H1 (cell line): Measurements from ENCODE around the gene GYS2. TPM values are rescaled to one million over a fixed set of nuclear protein-coding genes. Genes with fewer than 3 reads are reported as not detected.

Experiments
- CBX5 ChIP-seq: fragments of 300-800, 300-1000 bp; sonication (generic); IDR thresholded peaks from 2 replicates; pipeline ENCODE4 v1.7.1; 2016; ENCODE audit warnings: antibody characterized with exemption, low read length, low read depth
- CHD7 ChIP-seq: fragments of 300-600 bp; sonication (generic); IDR thresholded peaks from 2 replicates; pipeline ENCODE4 v1.7.1; 2012; ENCODE audit warnings: low read length, moderate library complexity, mild to moderate bottlenecking, inconsistent platforms; ENCODE audit not compliant: insufficient replicate concordance
- RAD21 ChIP-seq, 2 experiments: IDR thresholded peaks in 1 of 2; conservative IDR thresholded peaks in 1 of 2; 2 replicates each; pipeline ENCODE4 v1.6.1; 2011; ENCODE audit warnings: low read depth in 2 of 2, low read length in 2 of 2, improper control_type of control experiment in 1 of 2, inconsistent platforms in 1 of 2, mild to moderate bottlenecking in 1 of 2, moderate library complexity in 1 of 2
- polyA plus RNA-seq, 7 experiments: library from polyadenylated mRNA; depleted of rRNA in 3 of 7; stranded (reverse) in 5 of 7; unstranded in 2 of 7; fragments of >200 nt in 5 of 7; fragments of 200-250 nt in 2 of 7; gene quantifications; 1 replicate in 5 of 7; 2 replicates in 1 of 7; 4 replicates in 1 of 7; pipeline versions ENCODE4 v1.2.1 to v1.2.3, GENCODE V29; 2011 to 2013; ENCODE audit warnings: missing spikeins in 2 of 7, mixed read lengths in 2 of 7
- total RNA-seq: library from RNA; stranded (reverse); fragmentation: NEBNext Ultra II Directional; extraction: Animal tissue kit (Norgen Biotek cat#: 25700); gene quantifications from 2 replicates; pipeline ENCODE4 v1.2.1, GENCODE V29; 2021

The GYS2 gene
- total and polyA plus RNA-seq, 2 of the 8 experiments (the other 6 are each of a cell fraction or from before 2014, with no cell fraction given) = not detected

- TF ChIP-seq CHD7 = no peak
- no peak for TF ChIP-seq RAD21 (IDR thresholded peaks at IDR 0.05 in 1 of 2, conservative IDR thresholded peaks at IDR 0.05 in 1 of 2; ENCODE audit: low read depth in 2 of 2, low read length in 2 of 2)
- no peak for TF ChIP-seq CBX5
Measured at GRCh38 chr12:21529456-21529855, 75.2 kb downstream of the GYS2 start (continued).
